Endothelial cell (in vitro differentiated cells): Measurements from ENCODE around the gene IP6K3. TPM values are rescaled to one million over a fixed set of nuclear protein-coding genes. Genes with fewer than 3 reads are reported as not detected.

Source experiments
- DNase-seq: peaks from one replicate; pipeline ENCODE4 v3.0.0; 2021; ENCODE audit warnings: low spot score
- H3K27ac Mint-ChIP-seq: one replicate; pipeline ENCODE4 v1.8.0; 2021; ENCODE audit warnings: mixed read lengths, inconsistent platforms; ENCODE audit not compliant: unreplicated experiment
- H3K27me3 Mint-ChIP-seq: one replicate; pipeline ENCODE4 v1.8.0; 2021; ENCODE audit warnings: mild to moderate bottlenecking, moderate library complexity, mixed read lengths, inconsistent platforms; ENCODE audit not compliant: unreplicated experiment
- H3K36me3 Mint-ChIP-seq: one replicate; pipeline ENCODE4 v1.8.0; 2021; ENCODE audit warnings: mild to moderate bottlenecking, low read depth, mixed read lengths, inconsistent platforms; ENCODE audit not compliant: unreplicated experiment
- H3K4me1 Mint-ChIP-seq: one replicate; pipeline ENCODE4 v1.8.0; 2021; ENCODE audit warnings: mild to moderate bottlenecking, mixed read lengths, inconsistent platforms; ENCODE audit not compliant: unreplicated experiment
- H3K4me3 Mint-ChIP-seq: one replicate; pipeline ENCODE4 v1.8.0; 2021; ENCODE audit warnings: mild to moderate bottlenecking, mixed read lengths, inconsistent platforms; ENCODE audit not compliant: unreplicated experiment
- H3K9me3 Mint-ChIP-seq: one replicate; pipeline ENCODE4 v1.8.0; 2021; ENCODE audit warnings: mixed read lengths, inconsistent platforms; ENCODE audit not compliant: unreplicated experiment
- total RNA-seq: library from RNA; stranded (reverse); fragmentation: NEBNext Ultra II Directional; extraction: Animal tissue kit (Norgen Biotek cat#: 25700); gene quantifications from one replicate; pipeline ENCODE4 v1.2.1, GENCODE V29; 2021; ENCODE audit not compliant: unreplicated experiment
- TF ChIP-seq, protein P1 (sequence below): fragments of 200-600 bp; sonication (generic); IDR thresholded peaks from one replicate; pipeline ENCODE4 v1.5.0; 2021; ENCODE audit warnings: antibody characterized with exemption; ENCODE audit not compliant: unreplicated experiment

IP6K3 gene
- total RNA-seq, 1 donor from 2014 or later: not detected

DNA sequence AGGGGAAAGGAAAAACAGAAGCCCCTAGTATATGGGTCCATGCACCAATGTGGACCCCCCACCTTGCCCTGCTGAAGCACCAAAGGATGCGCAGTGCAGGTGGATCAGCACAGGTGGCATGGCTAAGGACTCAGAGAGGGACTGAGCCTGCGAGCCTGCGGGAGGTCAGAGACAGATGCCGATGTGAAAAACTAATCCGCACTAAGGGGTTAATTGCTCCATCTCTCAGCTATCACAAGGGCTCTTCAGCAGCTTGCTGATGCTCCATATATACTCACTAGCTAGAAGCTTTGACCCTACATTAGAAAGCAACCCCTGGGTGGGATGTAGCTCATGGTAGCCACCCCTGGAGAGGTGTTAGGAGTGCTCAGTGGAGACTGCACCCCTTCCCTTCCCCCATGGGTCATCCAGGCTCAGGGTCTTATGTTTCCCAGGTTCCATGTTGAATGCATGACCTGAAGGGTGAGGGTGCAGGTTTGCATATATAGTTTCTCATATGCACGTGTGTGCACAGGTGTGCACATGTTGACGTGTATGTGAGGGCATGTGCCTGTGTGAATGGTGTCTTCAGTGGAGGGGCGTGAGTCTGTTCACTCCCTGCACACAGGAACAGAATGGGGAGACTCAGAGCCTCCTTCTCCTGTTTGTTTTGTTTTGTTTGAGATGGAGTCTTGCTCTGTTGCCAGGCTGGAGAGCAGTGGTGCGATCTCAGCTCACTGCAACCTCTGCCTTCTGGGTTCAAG lies 13.4 kb upstream of the IP6K3 start:
- H3K27ac Mint-ChIP-seq: no peak overlapping the region
- TF ChIP-seq, protein P1, sequence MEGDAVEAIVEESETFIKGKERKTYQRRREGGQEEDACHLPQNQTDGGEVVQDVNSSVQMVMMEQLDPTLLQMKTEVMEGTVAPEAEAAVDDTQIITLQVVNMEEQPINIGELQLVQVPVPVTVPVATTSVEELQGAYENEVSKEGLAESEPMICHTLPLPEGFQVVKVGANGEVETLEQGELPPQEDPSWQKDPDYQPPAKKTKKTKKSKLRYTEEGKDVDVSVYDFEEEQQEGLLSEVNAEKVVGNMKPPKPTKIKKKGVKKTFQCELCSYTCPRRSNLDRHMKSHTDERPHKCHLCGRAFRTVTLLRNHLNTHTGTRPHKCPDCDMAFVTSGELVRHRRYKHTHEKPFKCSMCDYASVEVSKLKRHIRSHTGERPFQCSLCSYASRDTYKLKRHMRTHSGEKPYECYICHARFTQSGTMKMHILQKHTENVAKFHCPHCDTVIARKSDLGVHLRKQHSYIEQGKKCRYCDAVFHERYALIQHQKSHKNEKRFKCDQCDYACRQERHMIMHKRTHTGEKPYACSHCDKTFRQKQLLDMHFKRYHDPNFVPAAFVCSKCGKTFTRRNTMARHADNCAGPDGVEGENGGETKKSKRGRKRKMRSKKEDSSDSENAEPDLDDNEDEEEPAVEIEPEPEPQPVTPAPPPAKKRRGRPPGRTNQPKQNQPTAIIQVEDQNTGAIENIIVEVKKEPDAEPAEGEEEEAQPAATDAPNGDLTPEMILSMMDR: no peak

DNA sequence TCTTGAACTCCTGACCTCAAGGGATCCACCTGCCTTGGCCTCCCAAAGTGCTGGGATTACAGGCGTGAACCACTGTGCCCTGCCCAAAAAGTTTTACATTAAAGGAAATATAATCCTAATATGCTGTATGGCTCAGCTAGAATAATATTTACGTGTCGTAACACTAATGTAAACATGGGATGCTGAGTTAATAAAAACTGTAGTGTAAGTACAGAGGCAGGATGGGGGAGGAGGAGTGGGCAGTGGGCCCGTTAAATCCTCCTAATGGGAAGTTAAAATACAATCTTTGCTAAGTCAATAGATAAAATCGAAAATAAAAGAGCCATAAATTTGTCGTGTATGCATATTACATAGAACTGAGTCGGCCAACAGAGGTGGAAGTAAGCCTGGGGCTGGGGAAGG lies 12.1 kb upstream of the IP6K3 start:
- no peak overlapping the region for H3K4me3 Mint-ChIP-seq
- TF ChIP-seq, protein P1: no peak
- DNase-seq: no peak
- H3K4me1 Mint-ChIP-seq: peaks cover 3% of the 10 kb centered on the region
- H3K27me3 Mint-ChIP-seq: peaks cover 4% of the 10 kb centered on the region
- H3K9me3 Mint-ChIP-seq: no peaks in the 10 kb centered on the region
- no peak overlapping the region for H3K27ac Mint-ChIP-seq
- H3K36me3 Mint-ChIP-seq: no peaks in the 10 kb centered on the region

More for the DNA sequence above, 13.4 kb upstream of the IP6K3 start:
- H3K27me3 Mint-ChIP-seq: peaks cover 4% of the 10 kb centered on the region
- no peaks in the 10 kb centered on the region for H3K36me3 Mint-ChIP-seq
- no peak overlapping the region for H3K4me3 Mint-ChIP-seq
- DNase-seq: no peak
- no peaks in the 10 kb centered on the region for H3K9me3 Mint-ChIP-seq
- peaks cover 3% of the 10 kb centered on the region for H3K4me1 Mint-ChIP-seq

- TF ChIP-seq, protein P1: no peak
- no peak for DNase-seq
- peaks cover 4% of the 10 kb centered on the region for H3K36me3 Mint-ChIP-seq
- peaks cover 3% of the 10 kb centered on the region for H3K4me1 Mint-ChIP-seq
- H3K27me3 Mint-ChIP-seq: peaks cover 4% of the 10 kb centered on the region
- H3K4me3 Mint-ChIP-seq: no peak overlapping the region
- no peak overlapping the region for H3K27ac Mint-ChIP-seq
- H3K9me3 Mint-ChIP-seq: no peaks in the 10 kb centered on the region
Measured at GRCh38 chr6:33757906-33758305, 11.2 kb upstream of the IP6K3 start.

- Mint-ChIP-seq H3K9me3 (no peaks in the 10 kb centered on the region), H3K36me3 (peaks cover 4% of the 10 kb centered on the region), H3K4me1 (peaks cover 3% of the 10 kb centered on the region), H3K27ac (no peak overlapping the region), H3K27me3 (peaks cover 4% of the 10 kb centered on the region), H3K4me3 (no peak overlapping the region)
- no peak for DNase-seq
- TF ChIP-seq, protein P1: no peak
Measured at GRCh38 chr6:33757113-33757512, 10.4 kb upstream of the IP6K3 start.

GRCh38 chr6:33756211-33756954 lies 9.7 kb upstream of the IP6K3 start:
- Mint-ChIP-seq H3K4me3 (peak overlapping the region; percentile 13), H3K27ac (peak overlapping the region; percentile 4), H3K36me3 (peaks cover 4% of the 10 kb centered on the region), H3K27me3 (peaks cover 4% of the 10 kb centered on the region), H3K4me1 (peaks cover 3% of the 10 kb centered on the region), H3K9me3 (no peaks in the 10 kb centered on the region)
- TF ChIP-seq, protein P1: no peak
- DNase-seq: no peak
